DMS114 treated with DMSO at 0.1 percent for 48 hours (cell line): Measurements from ENCODE around the gene SCNN1B.

Experiments
- DNase-seq: peaks from one replicate; lab custom pipeline; 2025; ENCODE audit not compliant: unreplicated experiment; lab: John Stamatoyannopoulos, UW

The SCNN1B gene

DNA sequence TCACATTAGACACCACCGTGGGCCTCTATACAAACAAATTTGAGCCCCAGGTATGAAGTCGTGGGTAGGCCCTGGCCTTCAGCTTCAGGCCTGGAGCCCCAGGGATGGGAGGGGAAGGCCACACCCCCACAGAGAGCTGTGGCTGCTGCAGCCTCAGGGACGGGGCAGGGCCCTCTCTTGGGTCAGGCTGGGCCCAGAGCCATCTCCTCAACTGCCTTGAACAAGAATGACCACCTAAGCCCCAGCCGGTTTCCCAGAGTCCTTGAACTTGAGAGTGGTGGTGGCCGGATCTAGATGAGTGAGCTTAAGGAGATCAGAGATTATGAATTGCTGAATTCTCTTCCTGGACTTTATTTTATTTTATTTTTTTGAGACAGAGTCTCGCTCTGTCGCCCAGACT is 18.6 kb downstream of the SCNN1B start:
- DNase-seq = no peak

DNA sequence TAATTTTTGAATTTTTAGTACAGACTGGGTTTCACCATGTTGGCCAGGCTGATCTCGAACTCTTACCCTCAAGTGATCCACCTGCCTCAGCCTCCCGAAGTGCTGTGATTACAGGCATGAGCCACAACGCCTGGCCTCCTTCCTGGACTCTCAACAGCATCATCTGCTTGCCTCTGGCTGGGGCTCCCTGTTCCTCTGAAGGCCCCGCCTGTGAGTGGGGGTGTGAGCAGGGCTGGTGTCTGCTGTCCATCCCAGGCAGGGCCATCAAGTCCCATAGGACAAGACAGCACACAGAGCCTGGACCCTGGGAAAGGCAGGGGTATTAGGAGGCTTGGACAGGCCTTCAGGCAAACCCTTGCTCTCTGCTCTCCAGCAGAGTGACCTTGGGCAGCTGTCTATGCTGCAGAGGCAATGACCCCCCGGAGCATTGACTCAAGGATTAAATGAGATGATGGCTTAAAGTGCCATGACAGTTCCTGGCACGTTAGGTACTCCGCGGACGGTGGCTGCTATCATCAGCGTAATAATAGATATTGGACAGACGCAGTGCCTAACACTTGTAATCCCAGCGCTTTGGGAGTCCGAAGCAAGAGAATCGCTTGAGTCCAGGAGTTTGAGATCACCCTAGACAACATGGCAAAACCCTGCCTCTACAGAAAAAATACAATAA is 19.2 kb downstream of the SCNN1B start:
- DNase-seq = no peak

DNA sequence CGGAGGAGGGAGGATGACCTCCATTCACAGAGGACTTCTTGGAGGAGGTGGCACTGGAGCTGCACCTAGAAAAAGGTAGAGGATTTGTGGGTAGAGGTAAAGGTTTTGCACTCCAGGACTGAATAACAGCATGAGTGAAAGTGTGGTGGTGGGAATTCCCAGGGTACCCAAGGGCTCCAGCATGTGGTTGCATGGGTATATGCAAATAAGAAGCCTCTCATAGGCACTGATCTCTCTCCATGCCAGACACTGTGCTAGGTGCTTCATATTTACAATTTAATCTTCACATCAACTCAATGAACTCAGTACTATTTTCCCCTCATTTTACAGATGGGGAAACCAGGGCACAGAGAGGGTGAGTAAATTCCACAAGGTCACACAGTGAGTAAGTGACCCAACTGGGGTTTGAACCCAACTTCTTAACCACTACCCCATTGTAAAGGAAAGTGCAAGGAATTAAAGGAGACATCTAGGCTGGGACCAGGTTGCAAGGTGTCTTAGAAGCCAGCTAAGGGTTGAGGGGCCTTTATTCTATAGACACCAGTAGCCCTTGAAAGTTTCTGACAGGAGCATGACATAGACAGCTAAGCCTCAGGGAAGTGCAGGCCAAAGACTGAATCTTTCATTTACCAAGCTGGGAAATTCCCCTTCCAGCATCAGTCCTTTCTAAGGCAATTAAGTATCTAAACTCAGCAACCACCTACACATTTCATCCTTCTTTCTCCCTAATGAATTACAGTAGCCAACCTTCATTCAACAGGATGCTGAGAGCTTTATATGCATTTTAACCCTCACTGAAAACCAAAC is 21.3 kb downstream of the SCNN1B start:
- no peak for DNase-seq

DNA sequence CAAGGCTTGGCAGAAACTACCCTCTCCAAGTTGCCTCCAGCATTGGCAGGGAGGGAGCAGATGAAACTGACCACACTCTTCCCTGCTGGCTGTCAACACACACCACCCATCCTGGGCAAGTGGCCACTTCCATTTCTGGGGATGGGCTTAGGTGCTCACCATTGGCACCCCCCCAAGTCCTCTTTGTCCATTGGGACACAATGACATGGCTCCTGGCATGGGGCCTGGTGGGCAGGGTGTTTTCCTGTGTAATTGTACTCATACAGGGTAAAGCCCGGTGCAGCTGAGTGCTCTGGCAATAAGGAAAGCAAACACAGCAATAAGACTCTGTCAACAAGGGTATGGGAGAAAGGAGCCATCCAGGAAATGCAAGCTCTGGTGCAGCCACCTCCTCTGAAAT is 22.6 kb downstream of the SCNN1B start:
- no peak for DNase-seq

DNA sequence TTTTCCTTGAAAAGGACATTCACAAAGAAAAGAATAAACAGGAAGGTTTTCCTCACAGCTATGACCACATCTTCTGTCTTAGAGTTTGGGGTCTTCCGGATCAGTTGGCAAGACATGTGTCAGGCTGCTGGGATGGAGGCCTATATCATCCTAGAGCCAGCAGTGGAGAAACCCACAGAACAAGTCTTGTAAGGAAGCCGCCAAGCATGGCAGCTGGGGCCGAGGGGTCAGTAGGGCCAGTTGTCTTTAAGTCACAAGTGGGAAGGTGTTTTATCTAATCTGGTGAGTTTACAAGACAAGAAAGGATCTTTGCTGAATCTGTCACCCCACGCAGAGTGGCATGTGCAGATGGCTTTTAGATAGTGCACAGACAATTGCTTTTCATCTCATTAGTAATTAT is 25.7 kb downstream of the SCNN1B start:
- DNase-seq = no peak

DNA sequence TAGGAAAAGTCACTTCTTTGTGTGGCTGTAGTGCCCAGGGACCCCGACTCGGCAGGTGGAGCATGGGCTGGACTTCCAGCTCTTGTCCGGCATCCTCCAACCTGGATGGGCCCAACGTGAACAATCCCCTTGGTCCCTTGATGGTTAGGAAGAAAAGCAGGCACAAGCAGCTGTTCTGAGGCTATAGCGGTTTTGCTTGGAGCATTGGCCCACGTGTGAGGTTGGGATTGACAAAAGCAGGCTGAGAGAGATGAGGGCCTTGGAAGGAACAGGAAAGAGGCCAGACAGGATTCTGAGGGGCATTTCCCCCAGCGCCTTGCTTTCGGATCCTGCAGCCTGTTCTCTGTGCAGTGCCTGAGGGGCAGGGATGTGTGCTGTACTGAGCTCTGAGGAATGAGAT is 28.1 kb downstream of the SCNN1B start:
- DNase-seq = no peak

DNA sequence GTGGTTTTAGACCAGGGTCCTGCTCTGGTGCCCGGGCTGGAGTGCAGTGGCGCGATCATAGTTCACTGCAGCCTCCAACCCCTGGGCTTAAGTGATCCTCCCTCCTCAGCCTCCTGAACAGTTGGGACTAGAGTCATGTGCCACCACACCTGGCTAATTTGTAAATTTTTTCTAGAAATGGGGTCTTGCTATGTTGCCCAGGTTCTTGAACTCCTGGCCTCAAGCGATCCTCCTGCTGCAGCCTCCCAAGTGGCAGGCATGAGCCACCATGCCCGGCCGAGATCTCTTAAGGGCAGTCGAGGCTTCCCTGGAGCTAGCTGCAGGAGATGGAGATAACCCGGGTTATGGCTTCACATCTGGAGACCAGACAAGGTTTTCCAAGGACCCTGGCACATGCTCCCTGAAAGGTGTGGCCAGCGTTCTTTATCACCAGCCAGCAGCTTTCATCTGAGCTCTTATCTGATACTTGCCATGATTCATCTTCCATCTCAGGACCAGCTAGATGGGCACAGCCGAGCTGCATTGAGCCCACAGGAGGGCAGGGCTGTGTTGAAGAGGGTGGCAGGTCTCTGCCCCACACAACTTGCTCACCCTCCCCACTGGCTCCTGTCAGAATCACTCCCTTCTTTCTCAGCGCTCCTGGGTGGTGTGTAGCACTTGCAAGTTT is 28.6 kb downstream of the SCNN1B start:
- DNase-seq = no peak

DNA sequence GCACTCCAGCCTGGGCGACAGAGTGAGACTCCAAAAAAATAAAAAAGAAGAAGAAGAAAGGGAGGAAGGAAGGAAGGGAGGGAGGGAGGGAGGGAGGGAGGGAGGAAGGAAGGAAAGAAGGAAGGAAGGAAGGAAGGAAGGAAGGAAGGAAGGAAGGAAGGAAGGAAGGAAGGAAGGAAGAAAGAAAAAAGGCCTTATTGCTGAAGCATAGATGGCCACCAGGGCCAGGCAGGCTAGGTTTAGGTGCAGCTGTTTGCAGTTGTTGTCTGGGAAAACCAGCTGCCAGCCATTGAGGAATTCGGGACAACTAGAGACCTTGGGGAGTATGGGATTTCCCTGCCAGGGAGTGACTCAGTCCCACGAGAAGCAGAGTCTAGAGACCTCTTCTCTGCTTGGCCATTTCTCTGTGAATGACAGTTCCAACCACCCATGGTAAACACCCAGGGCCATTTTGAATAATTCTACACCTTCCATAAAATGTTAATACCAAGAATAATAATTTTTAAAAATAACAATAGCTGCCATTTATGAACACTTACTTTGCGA is 31.0 kb downstream of the SCNN1B start:
- DNase-seq = no peak

DNA sequence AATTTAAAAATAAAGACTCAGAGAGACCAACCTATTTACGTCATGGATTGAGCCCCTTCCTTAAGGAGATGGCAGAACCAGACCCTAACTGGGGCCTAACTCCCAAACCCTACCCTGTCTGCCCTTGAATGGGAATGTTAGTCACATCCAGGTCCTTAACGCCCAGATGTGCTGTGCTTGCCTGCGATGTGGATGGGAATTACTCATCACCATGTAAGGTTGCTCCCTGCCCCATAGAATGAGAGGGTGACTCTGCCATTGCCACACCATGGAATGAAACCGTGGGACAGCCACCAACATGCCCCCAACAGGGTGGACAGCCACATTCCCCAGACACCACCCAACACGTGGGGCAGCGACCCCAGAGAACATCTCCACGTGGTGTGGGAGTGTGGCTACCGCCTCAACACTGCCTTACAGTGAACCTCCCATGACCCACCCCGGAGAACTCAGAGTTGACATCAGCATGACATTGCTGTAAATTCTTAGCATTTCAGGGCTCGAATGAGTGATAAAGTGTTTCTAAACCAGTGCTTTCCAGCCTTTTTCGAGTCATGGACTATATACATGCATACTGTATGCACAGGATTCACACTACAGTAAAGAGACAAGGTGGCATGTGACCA is 31.8 kb downstream of the SCNN1B start:
- DNase-seq = no peak

DNA sequence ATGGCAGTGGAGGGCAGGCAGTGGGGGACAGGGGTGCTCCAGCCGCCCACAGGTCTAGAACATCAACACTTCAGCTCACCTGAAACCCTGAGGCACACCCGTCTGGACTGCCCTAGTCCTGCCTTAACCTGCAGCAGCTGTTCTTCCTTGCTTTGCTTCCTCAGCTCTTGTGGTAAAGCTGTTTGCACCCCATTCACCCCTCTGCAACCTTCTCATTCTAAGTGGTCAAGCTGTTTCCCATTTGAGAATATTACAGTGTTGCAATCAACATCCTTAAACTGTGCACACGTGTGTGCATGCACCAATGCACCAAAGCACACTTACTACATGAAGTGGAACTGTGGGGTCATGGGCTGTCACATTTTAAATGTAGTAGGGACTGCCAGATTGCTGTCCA is 32.4 kb downstream of the SCNN1B start:
- no peak for DNase-seq

DNA sequence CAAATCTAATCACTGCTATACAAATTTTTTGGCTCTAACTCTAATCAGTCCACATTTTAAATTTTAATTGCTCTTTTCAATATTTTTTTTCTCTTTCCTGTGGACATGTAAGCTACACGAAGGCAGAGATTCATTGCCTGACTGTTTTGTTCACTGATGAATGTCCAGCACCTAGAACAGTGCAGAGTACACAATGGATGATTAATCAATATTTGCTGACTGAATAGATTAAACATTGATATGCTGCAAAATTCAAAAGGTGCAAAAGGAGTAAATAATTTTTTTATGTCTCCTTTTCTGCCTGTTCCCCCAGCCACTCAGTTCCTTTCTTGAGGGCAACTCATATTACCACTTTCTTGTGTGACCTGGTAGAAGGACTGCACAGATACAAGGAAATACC is 32.8 kb downstream of the SCNN1B start:
- DNase-seq = no peak

DNA sequence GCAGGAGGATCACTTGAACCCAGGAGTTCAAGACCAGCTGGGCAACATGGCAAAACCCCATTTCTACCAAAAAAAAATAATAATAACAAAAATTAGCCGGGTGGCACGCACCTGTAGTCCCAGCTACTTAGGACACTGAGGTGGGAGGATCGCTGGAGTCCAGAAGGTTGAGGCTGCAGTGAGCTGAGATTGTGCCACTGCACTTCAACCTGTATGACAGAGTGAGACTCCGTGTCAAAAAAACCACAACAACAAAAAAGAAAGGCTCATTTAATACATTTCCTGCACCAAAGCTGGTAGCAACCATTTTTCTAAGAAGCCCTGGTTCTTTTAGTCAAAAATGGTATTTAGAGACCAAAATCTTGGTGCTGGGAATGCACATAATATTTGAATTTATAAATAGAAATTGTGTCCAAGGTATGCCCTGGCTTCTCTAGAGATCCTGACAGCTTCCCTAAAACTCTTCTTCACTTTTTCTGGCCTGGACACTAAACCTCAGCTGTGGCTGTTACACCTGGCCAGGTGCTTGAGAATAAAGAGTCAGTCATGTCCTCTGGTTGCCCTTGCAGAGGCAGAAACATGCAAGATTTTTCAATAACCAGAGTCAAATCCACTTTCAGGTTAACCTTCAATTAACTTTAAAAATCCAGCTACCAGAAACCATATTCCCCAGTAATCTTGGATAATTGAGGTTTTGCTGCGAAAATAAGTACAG is 35.9 kb downstream of the SCNN1B start:
- no peak for DNase-seq

DNA sequence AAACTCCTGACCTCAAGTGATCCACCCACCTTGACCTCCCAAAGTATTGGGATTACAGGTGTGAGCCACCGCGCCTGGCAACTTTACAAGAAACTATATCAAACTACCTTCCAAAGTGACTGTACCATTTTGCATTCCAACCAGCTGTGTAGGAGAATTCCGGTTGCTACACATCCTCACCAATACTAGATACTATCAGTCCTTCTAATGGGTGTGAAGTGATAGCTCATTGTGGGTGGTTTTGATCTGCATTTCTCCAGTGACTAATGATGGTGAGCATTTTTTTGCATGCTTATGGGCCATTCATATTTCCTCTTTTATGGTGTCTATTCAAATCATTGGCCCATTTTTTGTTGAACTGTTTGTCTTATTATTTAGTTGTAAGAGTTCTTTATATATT is 37.7 kb downstream of the SCNN1B start:
- DNase-seq = no peak

DNA sequence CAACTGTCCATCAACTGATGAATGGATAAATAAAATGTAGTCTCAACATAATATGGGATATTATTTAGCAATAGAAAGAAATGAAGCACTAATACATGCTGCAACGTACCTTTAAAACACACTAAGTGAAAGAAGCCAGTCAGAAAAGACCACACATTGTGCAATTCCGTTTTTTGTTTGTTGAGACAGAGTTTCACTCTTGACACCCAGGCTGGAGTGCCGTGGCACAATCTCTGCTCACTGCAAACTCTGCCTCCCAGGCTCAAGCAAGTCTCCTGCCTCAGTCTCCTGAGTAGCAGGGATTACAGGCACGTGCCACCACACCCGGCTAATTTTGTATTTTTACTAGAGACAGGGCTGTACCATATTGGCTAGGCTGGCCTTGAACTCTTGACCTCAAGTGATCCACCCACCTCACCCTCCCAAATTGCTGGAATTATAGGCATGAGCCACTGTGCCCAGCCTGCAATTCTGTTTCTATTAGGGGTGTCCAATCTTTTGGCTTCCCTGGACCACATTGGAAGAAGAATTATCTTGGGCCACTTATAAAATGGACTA is 40.1 kb downstream of the SCNN1B start:
- no peak for DNase-seq

DNA sequence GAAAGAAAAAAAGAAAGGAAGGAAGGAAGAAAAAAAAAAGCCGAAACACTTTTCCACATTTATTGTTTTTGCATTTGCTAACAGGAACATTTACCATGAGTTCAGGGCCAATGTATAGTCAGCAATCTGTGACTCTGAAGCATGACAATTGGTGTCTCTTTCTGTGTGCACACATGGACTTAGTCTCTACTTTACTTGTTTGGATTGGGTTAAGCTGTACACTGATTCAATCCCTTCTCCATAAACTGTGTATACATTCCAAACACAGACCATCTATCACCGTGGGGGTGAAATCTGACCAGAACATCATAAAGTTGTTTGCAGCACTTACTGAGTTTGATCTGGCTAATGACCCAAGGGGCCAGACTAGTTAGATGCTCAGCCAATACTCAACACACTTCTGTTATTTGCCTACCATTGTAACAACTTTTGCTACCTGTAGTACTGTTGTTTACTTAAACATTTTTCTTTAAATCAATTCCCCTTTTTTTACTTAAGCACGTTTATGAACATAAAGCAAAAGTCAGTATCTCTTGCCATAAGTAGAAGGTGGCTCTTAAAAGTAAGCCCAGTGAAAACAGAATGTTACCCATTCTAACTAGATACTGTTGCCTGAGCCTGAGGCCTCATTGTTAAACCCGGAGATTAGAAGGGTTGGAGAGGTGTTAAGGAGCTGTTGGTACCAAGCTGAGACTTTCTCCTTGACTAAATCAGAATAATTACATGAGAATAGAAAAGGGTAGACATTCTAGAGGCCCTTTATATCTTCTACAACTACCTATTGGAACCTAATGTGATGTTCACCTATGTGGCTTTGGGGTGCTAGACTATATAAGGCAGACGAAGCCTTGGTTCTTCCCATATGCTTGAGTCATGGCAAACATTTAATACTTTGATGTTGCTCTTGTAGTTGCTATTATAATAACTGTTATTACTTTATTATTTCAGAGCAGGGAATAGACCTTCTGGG is 41.8 kb downstream of the SCNN1B start:
- no peak for DNase-seq

DNA sequence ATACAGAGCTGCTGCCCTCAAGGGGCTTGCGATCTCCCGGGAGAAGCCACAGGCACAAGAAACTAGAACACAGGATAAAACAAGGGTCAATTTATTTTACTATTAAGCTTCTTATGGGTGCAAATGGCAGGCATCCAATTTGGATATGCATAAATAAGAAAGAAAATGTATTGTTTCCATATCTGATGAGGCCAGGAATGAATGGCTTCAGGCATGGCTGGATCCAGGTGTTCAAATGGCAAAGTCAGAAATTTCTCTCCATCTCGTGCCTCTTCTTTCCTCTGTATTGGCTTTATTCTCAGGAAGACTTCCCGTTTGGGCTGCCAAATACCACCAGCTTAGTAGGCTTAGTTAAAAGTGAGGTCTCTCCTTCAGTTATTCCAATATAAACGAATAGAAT is 43.1 kb downstream of the SCNN1B start:
- DNase-seq = no peak

DNA sequence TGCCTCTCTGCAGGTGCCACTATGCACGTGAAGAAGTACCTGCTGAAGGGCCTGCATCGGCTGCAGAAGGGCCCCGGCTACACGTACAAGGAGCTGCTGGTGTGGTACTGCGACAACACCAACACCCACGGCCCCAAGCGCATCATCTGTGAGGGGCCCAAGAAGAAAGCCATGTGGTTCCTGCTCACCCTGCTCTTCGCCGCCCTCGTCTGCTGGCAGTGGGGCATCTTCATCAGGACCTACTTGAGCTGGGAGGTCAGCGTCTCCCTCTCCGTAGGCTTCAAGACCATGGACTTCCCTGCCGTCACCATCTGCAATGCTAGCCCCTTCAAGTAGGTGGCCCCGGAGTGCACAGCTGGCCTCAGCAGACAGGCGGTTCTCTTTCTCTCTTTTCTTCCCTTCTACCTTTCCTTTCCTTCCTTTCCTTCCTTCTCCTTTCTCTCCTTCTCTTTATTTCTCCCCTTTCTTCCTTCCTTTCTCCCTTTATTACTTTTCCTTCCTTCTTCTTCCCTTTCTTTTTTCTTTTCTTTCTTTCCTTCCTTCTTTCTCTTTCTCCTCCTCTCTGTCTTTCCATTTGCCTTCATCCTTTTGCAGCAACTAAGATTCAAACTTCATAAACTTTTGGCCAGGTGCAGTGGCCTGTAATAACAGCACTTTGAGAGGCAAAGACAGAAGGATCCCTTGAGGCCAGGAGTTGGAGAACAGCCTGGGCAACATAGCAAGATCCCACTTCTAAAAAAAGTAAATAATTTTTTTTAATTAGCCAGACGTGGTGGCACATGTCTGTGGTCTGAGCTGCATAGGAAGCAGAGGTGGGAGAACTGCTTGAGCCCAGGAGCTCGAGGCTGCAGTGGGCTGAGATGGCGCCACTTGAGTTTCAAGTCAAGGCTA is 46.7 kb downstream of the SCNN1B start:
- DNase-seq = no peak

DNA sequence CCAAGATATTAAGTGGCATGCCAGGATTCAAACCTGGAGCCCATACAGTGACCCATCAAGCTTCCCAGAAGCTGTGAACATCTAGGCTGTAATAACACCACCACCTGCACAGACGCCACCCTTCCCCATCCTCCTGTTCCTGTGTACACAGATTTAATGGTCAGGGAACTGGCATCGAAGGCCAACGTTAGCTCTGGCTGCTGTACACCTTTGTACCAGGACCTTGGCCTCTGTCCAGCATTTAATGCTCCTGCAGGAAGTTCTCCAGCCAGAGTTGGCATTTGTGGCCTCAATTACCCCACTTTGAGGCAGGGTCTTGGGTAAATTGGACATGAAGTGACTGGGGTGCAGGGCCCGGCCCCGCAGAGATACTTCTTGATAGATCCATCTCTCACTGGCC is 49.3 kb downstream of the SCNN1B start:
- DNase-seq = no peak
